ENCODE results near the gene SORCS2. TPM values are rescaled to one million over a fixed set of nuclear protein-coding genes. Genes with fewer than 3 reads are reported as not detected.
A peak's percentile ranks its signal among the peaks of the same experiment; 100 is the strongest.
"Not testable (repeated sequence)": the region's sequence is repeated elsewhere in the genome, so short reads cannot be mapped to it uniquely, and the experiment has no call there.

Gene SORCS2
- total RNA-seq, 1 donor from 2014 or later: 13.4 TPM

- no peaks in the 10 kb centered on the region for H3K27me3 Mint-ChIP-seq
- no peak for DNase-seq (ENCODE audit: extremely low spot score, unreplicated experiment)
- peaks cover 7% of the 10 kb centered on the region for H3K36me3 Mint-ChIP-seq
Measured at GRCh38 chr4:7212921-7213320, 20.6 kb downstream of the SORCS2 start.

GRCh38 chr4:7213807-7214206, 21.5 kb downstream of the SORCS2 start:
- Mint-ChIP-seq H3K27me3 (no peaks in the 10 kb centered on the region), H3K4me1 (ENCODE audit: unreplicated experiment) (peaks cover 34% of the 10 kb centered on the region), H3K36me3 (peaks cover 7% of the 10 kb centered on the region), H3K9me3 (no peaks in the 10 kb centered on the region), H3K27ac (no peak overlapping the region), H3K4me3 (no peak overlapping the region)
- TF ChIP-seq CTCF (conservative IDR thresholded peaks at IDR 0.05): no peak
- DNase-seq (ENCODE audit: extremely low spot score, unreplicated experiment): no peak

More at GRCh38 chr4:7212921-7213320, 20.6 kb downstream of the SORCS2 start:
- Mint-ChIP-seq H3K9me3 (no peaks in the 10 kb centered on the region), H3K27ac (no peak overlapping the region), H3K4me1 (ENCODE audit: unreplicated experiment) (peaks cover 25% of the 10 kb centered on the region), H3K4me3 (no peak overlapping the region)
- TF ChIP-seq CTCF (conservative IDR thresholded peaks at IDR 0.05): no peak

- no peaks in the 10 kb centered on the region for H3K27me3 Mint-ChIP-seq
- H3K4me3 Mint-ChIP-seq: no peak overlapping the region
- peak overlapping the region; percentile 31 for H3K27ac Mint-ChIP-seq
- TF ChIP-seq CTCF (conservative IDR thresholded peaks at IDR 0.05): no peak
- H3K9me3 Mint-ChIP-seq: no peaks in the 10 kb centered on the region
- H3K36me3 Mint-ChIP-seq: peaks cover 7% of the 10 kb centered on the region
- H3K4me1 Mint-ChIP-seq (ENCODE audit: unreplicated experiment): peaks cover 38% of the 10 kb centered on the region
- no peak for DNase-seq (ENCODE audit: extremely low spot score, unreplicated experiment)
Measured at GRCh38 chr4:7214359-7214758, 22.0 kb downstream of the SORCS2 start.

GRCh38 chr4:7215187-7215586, 22.8 kb downstream of the SORCS2 start:
- not testable (repeated sequence) for H3K9me3 Mint-ChIP-seq, H3K27ac Mint-ChIP-seq, H3K27me3 Mint-ChIP-seq

GRCh38 chr4:7217039-7217438, 24.7 kb downstream of the SORCS2 start:
- H3K4me1 Mint-ChIP-seq (ENCODE audit: unreplicated experiment): peaks cover 32% of the 10 kb centered on the region
- H3K27me3 Mint-ChIP-seq: no peaks in the 10 kb centered on the region
- no peak overlapping the region for H3K4me3 Mint-ChIP-seq
- H3K36me3 Mint-ChIP-seq: peaks cover 7% of the 10 kb centered on the region
- DNase-seq (ENCODE audit: extremely low spot score, unreplicated experiment): no peak
- no peaks in the 10 kb centered on the region for H3K9me3 Mint-ChIP-seq
- no peak for TF ChIP-seq CTCF (conservative IDR thresholded peaks at IDR 0.05)
- peak overlapping the region; percentile 96 for H3K27ac Mint-ChIP-seq

More at GRCh38 chr4:7215187-7215586, 22.8 kb downstream of the SORCS2 start:
- H3K4me3 Mint-ChIP-seq; H3K36me3 Mint-ChIP-seq; DNase-seq (ENCODE audit: extremely low spot score, unreplicated experiment): not testable (repeated sequence)
- peaks cover 34% of the 10 kb centered on the region for H3K4me1 Mint-ChIP-seq (ENCODE audit: unreplicated experiment)

- no peaks in the 10 kb centered on the region for H3K9me3 Mint-ChIP-seq
- no peak for DNase-seq (ENCODE audit: extremely low spot score, unreplicated experiment)
- peaks cover 7% of the 10 kb centered on the region for H3K36me3 Mint-ChIP-seq
- peak overlapping the region; percentile 96 for H3K27ac Mint-ChIP-seq
- peak overlapping the region; percentile 77 for H3K4me3 Mint-ChIP-seq
- no peak for TF ChIP-seq CTCF (conservative IDR thresholded peaks at IDR 0.05)
- H3K4me1 Mint-ChIP-seq (ENCODE audit: unreplicated experiment): peaks cover 27% of the 10 kb centered on the region
- H3K27me3 Mint-ChIP-seq: no peaks in the 10 kb centered on the region
Measured at GRCh38 chr4:7217474-7218321, 25.4 kb downstream of the SORCS2 start.
